Psoas muscle (tissue), 8 donors: ENCODE results near the gene DHCR24. TPM values are rescaled to one million over a fixed set of nuclear protein-coding genes. Genes with fewer than 3 reads are reported as not detected.

Experiments used
- ATAC-seq, 4 donors: fragments of 200-7000 bp; cut with Tn5 transposase; one replicate each; pipeline ENCODE4 v1.9.1; 2020; ENCODE audit warnings: moderate library complexity in 3 of 4, mild to moderate bottlenecking in 2 of 4
- DNase-seq, 2 donors: peaks; one replicate each; pipeline ENCODE4 v3.0.0-alpha.2; 2020
- H3K27ac ChIP-seq: fragments of 200-600 bp; one replicate; pipeline ENCODE4 v1.8.0; 2022
- H3K27me3 ChIP-seq, 3 donors: fragments of 200-600 bp in 1 of 3; one replicate each; pipeline versions ENCODE4 v1.6.1 to v1.8.0; 2013 to 2022; ENCODE audit warnings: low read length in 2 of 3, mild to moderate bottlenecking in 2 of 3, moderate library complexity in 1 of 3; ENCODE audit not compliant: insufficient read depth in 3 of 3
- H3K36me3 ChIP-seq, 2 donors: fragments of 200-600 bp in 1 of 2; one replicate each; pipeline versions ENCODE4 v1.6.1 to v1.8.0; 2013 to 2022; ENCODE audit warnings: low read depth in 1 of 2, mild to moderate bottlenecking in 1 of 2, moderate library complexity in 1 of 2; ENCODE audit not compliant: insufficient read depth in 1 of 2
- H3K4me1 ChIP-seq: fragments of 200-600 bp; one replicate; pipeline ENCODE4 v1.8.0; 2022
- H3K4me3 ChIP-seq: fragments of 200-600 bp; one replicate; pipeline ENCODE4 v1.8.0; 2022; ENCODE audit warnings: mild to moderate bottlenecking
- H3K9me3 ChIP-seq: fragments of 200-600 bp; one replicate; pipeline ENCODE4 v1.8.0; 2022
- WGBS, 3 donors: extraction: QIAGEN DNeasy Blood & Tissue Kit; methylation state at CpG; one replicate each; pipeline versions ENCODE4 v1.1.6 to v1.1.7; 2013; 5-methylcytosine and 5-hydroxymethylcytosine counted together
- intact Hi-C, 2 donors: fragments of 100-400 bp; cut with DNase I; formaldehyde crosslinking; loops; one replicate each; pipeline versions ENCODE4 v1.11.0 to v1.14.2; 2022
- polyA plus RNA-seq, 3 donors: library from polyadenylated mRNA; stranded (reverse); fragments of 200-250 nt; gene quantifications; one replicate each; pipeline ENCODE4 v1.2.3, GENCODE V29; 2013
- total RNA-seq, 4 donors: library from RNA; stranded (reverse); fragmentation: NEBNext Ultra II Directional in 2 of 4; extraction: Animal tissue kit (Norgen Biotek cat#: 25700) in 2 of 4; gene quantifications; one replicate each; pipeline versions ENCODE4 v1.2.1 to v1.2.4, GENCODE V29; 2021 to 2023
- TF ChIP-seq, protein P1 (sequence below): fragments of 200-600 bp; IDR thresholded peaks from one replicate; pipeline ENCODE4 v1.8.0; 2022; ENCODE audit warnings: antibody characterized with exemption
- donor health status: healthy with polysubstance abuse.
- donor health status: DM: no; HTN: no; CAD: no; lungs with moderate emphysema.
- donor health status: Bipolar disorder and iron deficiency.
- donor health status: healthy.
- donor health status: DM: yes; HTN: yes; CAD: no.
- donor health status: DM: no; HTN: no; CAD: no.
- donor health status: DM: no; HTN: no; CAD: no.
- donor health status: DM: yes; HTN: yes; CAD: no.

Gene DHCR24
- total and polyA plus RNA-seq, 7 donors = 8.8 to 215 (median 117) TPM

DNA sequence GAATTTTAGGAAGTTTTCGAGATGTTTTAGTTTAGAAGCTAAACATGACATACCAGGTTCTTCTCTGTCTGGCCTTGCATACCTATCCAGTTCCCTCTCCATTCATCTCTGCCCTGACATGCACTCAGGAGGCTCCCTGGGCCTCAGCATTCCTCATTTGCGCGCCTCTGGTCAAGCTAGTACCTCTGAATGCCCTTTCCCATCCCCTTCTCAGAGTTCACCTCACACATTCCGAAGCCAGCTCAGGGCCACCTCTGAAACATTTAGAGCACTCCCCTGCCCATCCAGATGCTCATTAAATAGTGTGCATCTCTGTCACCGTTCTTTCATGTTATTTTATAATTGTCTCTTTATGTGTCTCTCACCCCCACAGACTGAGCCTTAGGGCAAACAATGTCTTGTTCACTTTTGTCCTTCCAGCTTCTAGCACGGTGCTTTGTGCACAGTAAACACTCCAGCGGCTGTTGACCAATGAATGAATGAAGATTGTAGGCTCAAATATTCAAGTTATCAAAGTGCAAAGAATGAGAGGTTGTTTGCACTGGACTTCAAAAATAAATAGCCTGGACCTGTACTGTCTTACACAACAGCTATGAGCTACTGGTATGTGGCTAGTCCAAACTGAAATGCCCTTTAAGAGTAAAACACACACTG lies 1.2 kb upstream of the DHCR24 start:
- Histone ChIP-seq H3K27ac (peak overlapping the region; percentile 78), H3K4me3 (peak overlapping the region; percentile 81), H3K27me3 (no peaks in the 10 kb centered on the region), H3K4me1 (peaks cover 27% of the 10 kb centered on the region), H3K36me3 (no peaks in the 10 kb centered on the region), H3K9me3 (no peaks in the 10 kb centered on the region)
- ATAC-seq (no peak), DNase-seq (no peak)
- WGBS, 3 donors = 90 to 93% (median 90%) methylated on average over 7 of the region's 7 CpGs
- intact Hi-C loops = loop anchor here (5.0 kb wide), 2 partner anchors 39 to 54 kb away; no protein-coding TSS in a partner anchor
- TF ChIP-seq, protein P1, sequence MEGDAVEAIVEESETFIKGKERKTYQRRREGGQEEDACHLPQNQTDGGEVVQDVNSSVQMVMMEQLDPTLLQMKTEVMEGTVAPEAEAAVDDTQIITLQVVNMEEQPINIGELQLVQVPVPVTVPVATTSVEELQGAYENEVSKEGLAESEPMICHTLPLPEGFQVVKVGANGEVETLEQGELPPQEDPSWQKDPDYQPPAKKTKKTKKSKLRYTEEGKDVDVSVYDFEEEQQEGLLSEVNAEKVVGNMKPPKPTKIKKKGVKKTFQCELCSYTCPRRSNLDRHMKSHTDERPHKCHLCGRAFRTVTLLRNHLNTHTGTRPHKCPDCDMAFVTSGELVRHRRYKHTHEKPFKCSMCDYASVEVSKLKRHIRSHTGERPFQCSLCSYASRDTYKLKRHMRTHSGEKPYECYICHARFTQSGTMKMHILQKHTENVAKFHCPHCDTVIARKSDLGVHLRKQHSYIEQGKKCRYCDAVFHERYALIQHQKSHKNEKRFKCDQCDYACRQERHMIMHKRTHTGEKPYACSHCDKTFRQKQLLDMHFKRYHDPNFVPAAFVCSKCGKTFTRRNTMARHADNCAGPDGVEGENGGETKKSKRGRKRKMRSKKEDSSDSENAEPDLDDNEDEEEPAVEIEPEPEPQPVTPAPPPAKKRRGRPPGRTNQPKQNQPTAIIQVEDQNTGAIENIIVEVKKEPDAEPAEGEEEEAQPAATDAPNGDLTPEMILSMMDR = no peak

DNA sequence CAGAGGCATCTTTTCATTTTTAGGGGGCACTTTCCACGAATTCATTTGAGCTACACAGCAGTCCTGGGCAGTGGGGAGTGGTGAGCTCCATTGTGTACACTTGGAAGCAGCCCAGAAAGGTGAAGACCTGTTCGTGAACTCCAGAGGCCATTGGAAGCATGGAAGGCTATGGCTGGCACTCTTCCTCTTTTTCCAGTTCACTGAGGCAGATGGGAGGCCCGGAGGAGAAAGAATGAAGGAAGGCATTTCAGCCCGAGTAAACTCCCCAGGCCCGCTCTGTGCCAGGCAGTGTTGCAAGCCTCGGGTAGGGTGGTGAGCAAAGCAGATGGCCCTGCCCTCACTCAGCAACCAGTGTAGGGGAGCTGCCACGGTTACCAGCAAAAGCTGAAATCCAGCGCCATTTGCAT lies 673 bp upstream of the DHCR24 start:
- intact Hi-C loops = loop anchor here (5.0 kb wide), 2 partner anchors 40 to 55 kb away; no protein-coding TSS in a partner anchor
- H3K9me3 ChIP-seq = no peaks in the 10 kb centered on the region
- TF ChIP-seq, protein P1 = no peak
- WGBS, 3 donors = 16 to 30% (median 22%) methylated on average over 8 of the region's 8 CpGs
- H3K27me3 ChIP-seq = no peaks in the 10 kb centered on the region
- peak overlapping the region; percentile 78 for H3K27ac ChIP-seq
- ATAC-seq (peak; percentile 51 to 72 (median 65)), DNase-seq (peak; percentile 60 to 79)
- peak overlapping the region; percentile 81 for H3K4me3 ChIP-seq
- H3K4me1 ChIP-seq = peaks cover 32% of the 10 kb centered on the region
- no peaks in the 10 kb centered on the region for H3K36me3 ChIP-seq

DNA sequence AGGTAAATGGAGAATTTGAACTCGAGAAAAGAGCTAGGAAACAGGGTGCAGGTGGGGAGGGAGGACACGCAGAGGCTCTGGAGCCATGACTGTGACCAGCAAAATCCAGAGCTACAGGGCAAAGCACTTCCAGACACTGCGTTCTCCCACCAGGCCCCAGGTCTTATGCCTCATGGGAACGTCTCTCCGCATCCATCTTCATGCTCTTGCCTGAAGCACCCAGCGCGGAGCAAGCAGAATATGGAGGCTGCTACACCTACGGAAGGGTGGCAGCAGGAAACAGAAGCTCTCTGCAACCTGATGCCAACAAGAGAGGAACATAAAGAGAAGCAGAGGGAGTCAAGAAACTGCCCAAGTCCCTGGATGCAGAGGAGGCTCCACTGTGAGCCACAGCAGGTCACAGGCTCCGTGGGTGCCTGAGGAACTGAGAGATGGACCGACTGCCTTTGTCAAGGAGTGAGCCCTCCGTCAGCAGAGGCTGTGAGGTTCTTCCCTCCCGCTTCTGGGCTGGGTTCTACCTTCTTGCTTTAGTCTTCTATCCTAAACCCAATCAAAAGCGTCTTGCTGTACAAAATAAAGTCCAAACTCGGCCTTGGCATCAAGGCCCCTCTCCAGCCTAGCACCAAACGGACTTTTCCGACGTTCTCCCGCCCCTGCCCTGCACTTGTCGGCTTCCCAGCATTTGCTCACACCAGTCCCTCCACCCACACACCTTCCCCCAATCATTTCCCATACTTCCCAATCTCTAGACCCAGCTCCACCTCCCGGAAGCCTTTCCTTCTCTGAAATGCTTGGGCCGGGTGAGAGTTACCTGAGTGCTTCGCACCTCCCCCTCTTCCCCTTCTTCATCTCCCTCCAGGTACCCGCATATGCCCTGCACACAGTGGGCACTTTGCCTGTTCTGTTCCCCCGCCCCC lies 930 bp downstream of the DHCR24 start:
- H3K36me3 ChIP-seq = peaks cover 0 to 6% of the 10 kb centered on the region in 2 donors
- H3K27ac ChIP-seq = peak overlapping the region; percentile 78
- no peaks in the 10 kb centered on the region for H3K27me3 ChIP-seq
- TF ChIP-seq, protein P1 = no peak
- no peaks in the 10 kb centered on the region for H3K9me3 ChIP-seq
- DNase-seq (no peak), ATAC-seq (peak in 1 of 4 donors; percentile 6)
- H3K4me3 ChIP-seq = peak overlapping the region; percentile 81
- H3K4me1 ChIP-seq = peaks cover 32% of the 10 kb centered on the region
- WGBS, 3 donors = 34 to 43% (median 39%) methylated on average over 24 of the region's 24 CpGs
- intact Hi-C loops = loop anchor here (5.0 kb wide), 2 partner anchors 41 to 56 kb away; no protein-coding TSS in a partner anchor

DNA sequence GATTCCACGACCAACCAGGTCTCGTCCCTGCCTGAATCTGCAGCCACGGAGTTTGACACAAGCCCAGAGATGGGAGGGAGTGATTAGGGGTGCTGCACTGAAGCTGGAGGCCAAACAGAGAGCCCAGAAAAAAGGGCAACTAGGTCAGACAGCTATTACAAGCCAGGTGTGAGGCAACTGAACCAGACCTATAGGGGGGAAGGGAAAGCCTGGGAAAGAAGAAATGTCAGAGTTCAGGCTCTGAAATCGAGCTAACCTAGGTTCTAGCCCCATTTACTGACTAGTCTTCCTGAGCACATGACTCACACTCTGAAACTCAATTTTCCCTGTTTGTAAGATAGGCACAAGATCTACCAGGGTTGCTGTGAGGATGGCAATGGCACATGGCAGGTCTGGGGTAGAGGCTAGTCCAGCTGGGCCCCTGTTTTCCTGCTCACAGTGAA lies 1.7 kb downstream of the DHCR24 start:
- H3K4me3 ChIP-seq = peak overlapping the region; percentile 81
- 75 to 95% (median 87%) methylated on average over 4 of the region's 4 CpGs for WGBS, 3 donors
- DNase-seq (no peak), ATAC-seq (no peak)
- intact Hi-C loops = loop anchor here (5.0 kb wide), 2 partner anchors 42 to 57 kb away; no protein-coding TSS in a partner anchor
- H3K27me3 ChIP-seq = no peaks in the 10 kb centered on the region
- TF ChIP-seq, protein P1 = no peak
- H3K4me1 ChIP-seq = peaks cover 32% of the 10 kb centered on the region
- peak overlapping the region; percentile 78 for H3K27ac ChIP-seq
- peaks cover 0 to 6% of the 10 kb centered on the region in 2 donors for H3K36me3 ChIP-seq
- no peaks in the 10 kb centered on the region for H3K9me3 ChIP-seq
